ENCODE measurements around the gene RAB15. TPM values are rescaled to one million over a fixed set of nuclear protein-coding genes. Genes with fewer than 3 reads are reported as not detected.

Gene RAB15
- total RNA-seq, 1 experiment from 2014 or later = 33.2 TPM

- no peak for DNase-seq (ENCODE audit: low spot score)
These were observed 15.3 kb downstream of the RAB15 start for GRCh38 chr14:64956697-64957406.

- DNase-seq (ENCODE audit: low spot score) = no peak
These were observed 16.8 kb downstream of the RAB15 start for GRCh38 chr14:64955297-64955696.

GRCh38 chr14:64954491-64955240 is 17.5 kb downstream of the RAB15 start:
- DNase-seq (ENCODE audit: low spot score) = no peak

DNA sequence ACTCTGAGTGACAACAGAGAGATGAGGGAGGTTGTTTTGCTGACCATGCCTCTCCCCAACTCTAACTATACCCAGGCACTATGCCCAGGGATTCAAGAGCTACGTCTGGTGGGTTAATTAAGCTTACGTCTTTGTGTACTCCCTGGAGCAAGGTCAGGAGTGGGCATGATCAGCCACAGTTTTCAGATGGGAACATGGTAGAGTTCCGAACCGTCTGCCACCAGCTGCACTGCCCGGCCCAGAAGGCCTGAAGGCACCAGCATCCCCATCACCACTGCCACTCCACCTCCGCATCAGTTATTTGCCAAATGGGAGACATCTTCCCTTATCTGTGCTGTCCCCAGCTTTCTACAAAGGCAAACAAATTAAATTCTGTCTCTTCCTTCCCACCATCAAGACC is 18.5 kb downstream of the RAB15 start:
- DNase-seq (ENCODE audit: low spot score) = no peak

GRCh38 chr14:64953310-64953654 is 18.9 kb downstream of the RAB15 start:
- DNase-seq (ENCODE audit: low spot score) = no peak

DNA sequence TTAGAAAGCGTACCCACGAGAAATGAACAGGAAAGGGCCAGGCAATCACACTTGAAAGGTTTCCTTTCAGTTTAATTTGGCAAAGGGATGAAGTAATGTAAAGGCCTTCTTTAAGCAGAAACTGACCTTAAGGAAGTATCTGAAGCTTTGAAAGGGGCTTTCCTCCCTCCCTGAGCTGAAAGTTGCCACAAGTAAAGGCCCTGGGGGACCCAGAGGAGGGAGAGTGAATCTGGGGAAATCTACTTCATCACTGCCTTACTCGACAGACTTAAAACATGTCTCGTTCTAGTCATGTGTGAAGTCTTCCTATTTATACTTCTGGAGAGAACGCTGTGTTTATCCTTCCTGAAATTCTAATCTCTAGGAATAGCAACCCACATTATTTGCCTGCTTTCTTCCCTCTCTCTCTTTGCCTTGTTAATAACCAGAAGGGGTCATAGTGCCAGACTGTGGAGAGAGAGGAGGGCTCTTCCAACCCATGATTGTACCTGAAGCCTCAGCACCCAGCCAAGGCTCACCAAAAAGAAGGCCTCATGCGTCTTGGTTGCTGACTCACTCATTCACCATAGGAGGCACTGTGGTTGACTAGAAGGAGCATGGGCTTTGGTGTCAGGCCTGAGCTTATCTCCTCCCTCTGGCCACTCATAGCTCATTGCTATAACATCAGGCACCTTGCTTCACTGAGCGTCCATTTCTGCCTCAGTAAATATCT is 19.4 kb downstream of the RAB15 start:
- DNase-seq (ENCODE audit: low spot score) = no peak

- no peak for DNase-seq (ENCODE audit: low spot score)
These were observed 20.4 kb downstream of the RAB15 start for GRCh38 chr14:64951724-64952123.

DNA sequence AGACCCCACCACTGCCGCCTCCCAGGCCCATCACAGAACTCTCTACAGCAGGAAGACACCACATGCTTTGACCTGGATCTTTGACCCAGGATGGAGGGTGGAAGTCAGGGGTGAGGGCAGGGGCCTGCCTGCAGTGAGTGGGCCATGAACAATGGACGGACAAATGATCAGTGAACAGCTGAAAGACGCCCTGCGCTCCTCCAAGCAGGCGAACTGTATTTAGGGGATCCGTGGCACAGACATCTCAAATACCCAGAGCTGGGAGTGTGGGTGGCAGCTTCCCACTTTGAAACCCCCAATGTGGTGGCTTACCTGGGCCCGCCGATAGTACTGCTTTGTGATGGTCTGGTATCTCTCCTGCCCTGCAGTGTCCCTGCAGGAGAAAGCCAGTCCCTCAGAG is 20.8 kb downstream of the RAB15 start:
- DNase-seq (ENCODE audit: low spot score) = no peak

DNA sequence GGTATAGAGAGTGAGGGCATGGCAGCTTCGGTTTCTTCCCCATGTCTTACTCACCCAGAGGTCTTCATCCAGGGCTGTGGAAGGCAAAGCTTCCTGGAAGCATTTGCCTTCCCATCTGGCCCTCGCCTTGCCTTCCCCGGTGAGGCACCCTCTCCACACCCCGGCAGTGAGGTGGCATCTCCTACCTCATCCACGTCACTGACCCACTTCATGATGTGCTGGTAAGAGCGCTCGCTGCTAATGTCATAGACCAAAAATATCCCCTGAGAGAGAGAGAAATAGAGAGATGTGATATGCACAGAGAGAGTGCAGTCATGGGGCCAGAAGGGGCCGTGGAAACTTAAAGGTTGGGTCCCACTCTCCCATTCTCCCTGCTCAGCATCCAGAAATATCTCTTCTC is 21.2 kb downstream of the RAB15 start:
- no peak for DNase-seq (ENCODE audit: low spot score)

GRCh38 chr14:64948612-64949210 is 23.4 kb downstream of the RAB15 start:
- no peak for DNase-seq (ENCODE audit: low spot score)

DNA sequence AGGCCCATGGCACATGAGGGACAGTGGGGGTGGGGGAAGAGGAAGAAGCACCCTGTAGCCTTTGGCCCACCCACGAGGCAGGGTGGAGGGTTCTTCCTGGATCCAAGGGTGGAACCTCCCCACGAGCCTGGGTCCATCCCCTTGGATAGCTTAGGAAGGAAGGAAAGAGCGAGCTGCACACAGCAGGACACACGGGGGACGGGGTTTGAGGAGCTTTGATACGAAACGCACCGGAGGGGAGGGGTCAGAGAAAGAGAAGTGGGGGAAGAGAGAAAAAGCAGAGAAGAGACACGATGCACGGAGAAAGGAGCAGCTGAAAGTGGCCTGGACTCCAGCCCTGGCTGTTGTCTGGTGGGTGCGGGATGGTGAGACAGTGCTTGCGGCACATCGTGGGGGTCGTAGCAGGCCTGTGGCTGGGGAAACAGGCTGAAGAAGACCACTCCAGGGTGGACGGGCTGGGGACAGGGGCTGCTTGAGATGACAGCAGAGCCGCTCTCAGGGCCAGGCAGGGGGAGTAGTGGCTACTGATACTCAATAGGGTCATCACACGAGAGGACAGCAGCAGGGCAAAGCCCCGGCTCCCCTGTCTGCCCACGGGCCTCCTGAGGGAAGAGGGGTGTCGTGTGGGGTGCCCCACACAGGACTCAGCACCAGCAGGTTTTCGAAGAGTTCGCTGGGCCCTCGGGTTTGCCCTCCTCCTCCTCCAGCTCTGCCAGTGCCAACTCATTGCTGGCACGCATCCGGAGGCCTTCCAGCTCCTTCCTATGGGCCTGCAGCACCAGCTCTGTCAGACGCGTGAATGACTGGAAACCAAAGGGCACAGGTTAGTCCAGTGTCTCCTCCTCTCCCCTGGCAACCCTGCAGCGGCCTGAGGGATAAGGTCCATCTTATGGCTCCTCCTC is 24.2 kb downstream of the RAB15 start:
- no peak for DNase-seq (ENCODE audit: low spot score)

DNA sequence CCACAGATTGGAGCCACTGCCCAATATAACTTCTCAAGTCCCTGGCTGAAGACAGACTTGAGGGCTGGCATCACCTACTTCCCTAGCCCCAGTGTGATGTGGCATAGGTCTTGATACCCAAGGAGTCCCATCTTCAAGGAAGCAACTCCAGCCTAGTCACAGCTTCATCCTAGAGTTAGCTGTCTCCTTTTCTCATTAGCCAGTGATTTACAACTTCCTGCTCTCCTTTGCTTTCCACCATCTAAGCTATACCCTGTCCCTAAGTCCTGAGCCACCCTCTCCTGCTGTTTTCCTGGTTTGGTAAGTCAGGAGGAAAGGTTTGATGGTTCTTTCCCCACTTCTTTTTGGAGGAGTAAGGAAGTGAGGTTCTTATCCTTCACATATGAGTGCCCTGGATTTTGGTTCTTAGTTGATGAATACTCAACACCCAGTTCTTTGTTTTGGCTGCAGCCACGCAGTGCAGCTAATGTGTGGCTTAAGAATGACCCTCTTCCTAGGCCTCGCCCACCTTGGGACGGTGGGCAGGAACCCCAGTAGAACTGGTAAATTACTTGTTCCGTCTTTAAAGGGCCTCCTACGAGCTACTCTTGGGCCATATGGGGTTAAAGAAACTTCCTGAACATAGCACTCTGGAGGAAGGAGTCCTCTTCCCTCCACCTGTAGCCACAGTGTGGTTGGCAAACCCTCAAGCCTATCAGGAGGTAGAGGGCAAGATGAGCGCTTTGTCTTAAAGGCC is 25.7 kb downstream of the RAB15 start:
- DNase-seq (ENCODE audit: low spot score) = no peak

DNA sequence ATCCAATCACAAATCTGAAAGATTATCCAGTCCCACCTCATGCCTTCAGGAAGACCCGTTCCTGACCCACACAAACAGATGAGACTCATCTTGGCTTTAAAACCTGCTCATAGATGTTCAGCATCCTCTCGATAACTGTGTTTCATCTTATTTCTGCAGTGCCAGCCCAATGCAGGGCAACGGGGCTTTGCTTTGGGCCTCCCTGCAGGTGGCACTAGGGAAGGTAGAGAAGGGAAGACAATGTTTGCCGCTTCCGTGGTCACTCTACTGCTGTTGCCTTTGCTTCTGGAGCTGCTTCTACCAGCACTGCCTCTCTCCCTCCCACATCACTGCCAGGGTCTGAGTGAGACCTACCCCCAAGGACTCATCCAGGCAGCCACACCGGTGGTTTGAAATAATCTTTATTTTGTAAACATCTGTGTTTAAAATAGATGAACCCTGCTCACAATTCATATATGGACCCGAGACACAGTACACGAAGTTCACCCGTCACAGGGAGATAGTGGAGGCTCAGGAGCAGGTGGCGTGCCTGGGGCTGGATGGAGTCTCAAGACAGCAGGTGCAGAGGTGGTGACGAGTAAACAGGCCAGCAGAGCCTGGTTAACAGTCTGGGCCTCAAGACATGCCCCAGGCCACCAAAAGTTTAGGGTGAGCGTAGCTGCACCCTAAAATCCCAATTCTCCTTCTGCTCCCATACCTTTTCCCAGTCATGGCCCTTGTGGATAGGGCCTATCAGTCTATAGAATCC is 26.5 kb downstream of the RAB15 start:
- DNase-seq (ENCODE audit: low spot score) = no peak

GRCh38 chr14:64944861-64945260 is 27.3 kb downstream of the RAB15 start:
- no peak for DNase-seq (ENCODE audit: low spot score)

DNA sequence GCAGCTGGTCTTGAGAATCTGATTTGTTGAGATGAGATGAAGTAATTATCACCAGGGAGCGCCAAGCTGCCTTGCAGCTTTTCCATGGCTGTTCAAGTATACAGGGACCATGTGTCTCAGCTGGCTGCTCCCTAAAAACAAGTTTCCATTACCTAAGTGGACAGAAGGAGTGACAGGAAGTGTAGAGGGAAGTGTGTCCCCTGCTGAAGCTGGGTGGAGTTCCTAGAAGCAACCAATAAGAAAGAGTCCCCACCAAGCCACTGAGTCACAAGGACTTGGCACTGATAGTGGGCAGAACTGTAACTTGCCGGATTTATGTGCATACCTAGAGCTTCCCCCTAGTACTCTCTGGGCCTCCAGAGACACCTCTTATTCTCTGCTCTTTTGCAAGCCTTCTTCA is 28.1 kb downstream of the RAB15 start:
- DNase-seq (ENCODE audit: low spot score) = peak; percentile 38

- peak; percentile 28 for DNase-seq (ENCODE audit: low spot score)
These were observed 28.6 kb downstream of the RAB15 start for GRCh38 chr14:64943556-64943955.

GRCh38 chr14:64942531-64943111 is 29.5 kb downstream of the RAB15 start, which contains the start of gene GPX2:
Gene GPX2, minus strand, starts transcription at chr14:64942745. Its CDS starts 19 bp downstream, at chr14:64942726.
- DNase-seq (ENCODE audit: low spot score) = peak; percentile 89

GRCh38 chr14:64940336-64940910 is 31.7 kb downstream of the RAB15 start:
- DNase-seq (ENCODE audit: low spot score) = peak; percentile 32

GRCh38 chr14:64939817-64940190 is 32.3 kb downstream of the RAB15 start:
- peak; percentile 26 for DNase-seq (ENCODE audit: low spot score)

All from HT-29 (cell line).